GM21390 (cell line): ENCODE data around the gene UBE2K.
"Not testable (repeated sequence)": the region's sequence is repeated elsewhere in the genome, so short reads cannot be mapped to it uniquely, and the experiment has no call there.

ENCODE experiments used
- ATAC-seq: cut with Tn5 transposase; IDR thresholded peaks from one replicate; pipeline ENCODE4 v1.9.1; 2021; ENCODE audit not compliant: unreplicated experiment

Gene UBE2K

DNA sequence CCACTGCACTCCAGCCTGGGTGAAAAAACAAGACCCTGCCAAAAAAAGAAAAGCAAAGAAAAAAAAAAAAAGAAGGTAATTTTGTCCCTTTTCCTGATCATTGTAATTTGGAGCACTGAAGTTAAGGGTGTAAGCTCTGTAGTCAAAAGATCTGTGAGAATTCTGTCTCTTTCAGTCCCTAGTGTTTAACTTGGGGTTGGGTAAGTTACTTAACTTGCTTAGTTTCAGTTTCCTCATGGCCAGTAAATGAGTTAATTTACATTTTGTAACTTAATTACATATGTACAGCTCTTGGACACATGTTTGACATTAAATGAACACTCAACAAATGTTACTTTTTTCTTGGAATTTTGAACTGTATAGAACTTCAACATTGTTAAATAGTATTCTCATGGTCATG lies 10.9 kb upstream of the UBE2K start:
- no peak for ATAC-seq

DNA sequence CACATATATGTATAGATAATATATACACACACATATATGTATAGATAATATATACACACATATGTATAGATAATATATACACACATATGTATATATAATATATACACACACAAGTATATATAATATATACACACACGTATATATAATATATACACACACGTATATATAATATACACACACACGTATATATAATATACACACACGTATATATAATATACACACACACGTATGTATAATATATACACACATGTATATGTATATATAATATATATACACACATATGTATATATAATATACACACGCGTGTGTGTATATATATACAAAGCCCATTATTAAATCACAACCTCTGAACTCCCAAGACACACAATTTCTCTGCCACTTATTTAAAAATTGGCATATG lies 8.0 kb upstream of the UBE2K start:
- no peak for ATAC-seq

- ATAC-seq, result peak; percentile 32
Measured at GRCh38 chr4:39698424-39699009, 581 bp downstream of the UBE2K start.

DNA sequence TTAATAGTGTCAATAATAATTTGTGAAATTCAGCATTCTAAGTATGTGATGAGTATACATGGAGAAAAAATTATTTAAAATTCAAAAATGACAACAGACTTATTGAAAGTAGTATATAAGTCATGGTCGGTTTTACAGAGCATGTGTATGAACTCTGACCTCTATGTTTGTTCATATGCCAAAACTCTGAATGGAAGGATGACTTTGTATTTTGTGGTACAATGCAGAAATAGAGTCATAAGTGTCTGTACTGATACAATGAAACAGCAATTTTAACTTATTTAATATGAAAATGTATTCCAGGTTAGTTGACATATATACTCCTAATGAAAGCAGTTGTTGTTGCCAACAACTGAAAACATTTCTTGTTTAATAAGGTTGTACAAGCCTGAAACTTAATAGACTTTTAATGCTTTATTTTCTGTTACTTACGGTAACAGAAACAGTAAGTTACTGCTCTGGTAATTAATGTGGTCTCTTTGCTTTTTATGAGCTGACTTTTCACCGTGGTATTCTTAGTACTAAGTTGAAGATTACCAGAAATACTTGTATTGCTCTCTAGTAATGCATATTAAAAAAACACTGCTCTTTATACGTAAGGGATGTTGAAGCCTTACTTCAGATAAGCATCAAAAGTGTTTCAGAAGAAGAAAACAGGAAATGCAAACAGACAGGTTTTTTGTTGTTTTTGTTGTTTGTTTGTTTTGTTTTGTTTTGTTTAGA lies 1.9 kb downstream of the UBE2K start:
- no peak for ATAC-seq

DNA sequence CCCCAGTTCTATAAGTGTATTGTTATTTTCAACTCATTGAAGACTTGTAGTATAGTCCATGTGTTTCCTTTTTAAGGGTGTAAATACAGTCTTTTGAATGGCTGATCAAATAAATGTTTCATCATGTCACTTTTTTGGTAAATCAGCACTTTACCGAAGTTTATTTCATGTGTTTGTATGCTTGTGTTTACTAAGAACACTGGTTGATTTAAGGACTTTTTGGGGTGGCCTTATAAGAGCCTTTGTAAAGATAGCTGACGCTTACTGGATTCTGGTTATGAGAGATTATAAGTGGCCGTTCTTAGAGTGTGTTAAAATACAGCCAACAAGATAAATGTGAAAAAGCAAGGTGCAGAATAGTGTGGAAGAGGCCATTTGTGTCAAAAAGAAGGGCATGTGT lies 2.6 kb downstream of the UBE2K start:
- no peak for ATAC-seq

- no peak for ATAC-seq
Measured at GRCh38 chr4:39702716-39703115, 4.8 kb downstream of the UBE2K start.

DNA sequence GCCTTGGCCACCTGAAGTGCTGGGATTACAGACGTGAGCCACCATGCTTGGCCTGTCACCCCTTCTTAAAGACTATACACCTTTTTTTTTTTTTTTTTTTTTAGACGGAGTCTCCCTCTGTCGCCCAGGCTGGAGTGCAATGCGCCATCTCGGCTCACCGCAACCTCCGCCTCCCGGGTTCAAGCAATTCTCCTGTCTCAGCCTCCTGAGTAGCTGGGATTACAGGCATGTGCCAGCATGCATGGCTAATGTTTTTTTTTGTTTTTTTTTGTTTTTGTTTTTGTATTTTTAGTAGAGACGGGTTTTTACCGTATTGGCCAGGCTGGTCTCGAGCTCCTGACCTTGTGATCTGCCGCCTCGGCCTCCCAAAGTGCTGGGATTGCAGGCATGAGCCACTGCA lies 6.9 kb downstream of the UBE2K start:
- ATAC-seq, result not testable (repeated sequence)

DNA sequence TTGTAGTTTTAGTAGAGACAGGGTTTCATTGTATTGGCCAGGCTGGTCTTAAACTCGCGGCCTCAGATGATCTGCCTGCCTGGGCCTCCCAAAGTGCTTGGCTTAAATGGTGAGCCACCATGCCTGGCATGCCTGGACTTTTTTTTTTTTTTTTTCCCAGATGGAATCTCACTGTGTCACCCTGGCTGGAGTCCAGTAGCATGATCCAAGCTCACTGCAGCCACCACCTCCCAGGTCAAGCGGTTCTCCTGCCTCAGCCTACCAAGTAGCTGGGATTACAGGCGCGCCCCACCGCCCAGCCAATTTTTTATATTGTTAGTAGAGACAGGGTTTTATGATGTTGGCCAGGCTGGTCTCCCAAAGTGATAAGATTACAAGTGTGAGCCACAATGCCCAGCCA lies 8.4 kb downstream of the UBE2K start:
- no peak for ATAC-seq

GRCh38 chr4:39706741-39707511 lies 9.0 kb downstream of the UBE2K start:
- no peak for ATAC-seq

- peak; percentile 42 for ATAC-seq
Measured at GRCh38 chr4:39710098-39710896, 12.4 kb downstream of the UBE2K start.

DNA sequence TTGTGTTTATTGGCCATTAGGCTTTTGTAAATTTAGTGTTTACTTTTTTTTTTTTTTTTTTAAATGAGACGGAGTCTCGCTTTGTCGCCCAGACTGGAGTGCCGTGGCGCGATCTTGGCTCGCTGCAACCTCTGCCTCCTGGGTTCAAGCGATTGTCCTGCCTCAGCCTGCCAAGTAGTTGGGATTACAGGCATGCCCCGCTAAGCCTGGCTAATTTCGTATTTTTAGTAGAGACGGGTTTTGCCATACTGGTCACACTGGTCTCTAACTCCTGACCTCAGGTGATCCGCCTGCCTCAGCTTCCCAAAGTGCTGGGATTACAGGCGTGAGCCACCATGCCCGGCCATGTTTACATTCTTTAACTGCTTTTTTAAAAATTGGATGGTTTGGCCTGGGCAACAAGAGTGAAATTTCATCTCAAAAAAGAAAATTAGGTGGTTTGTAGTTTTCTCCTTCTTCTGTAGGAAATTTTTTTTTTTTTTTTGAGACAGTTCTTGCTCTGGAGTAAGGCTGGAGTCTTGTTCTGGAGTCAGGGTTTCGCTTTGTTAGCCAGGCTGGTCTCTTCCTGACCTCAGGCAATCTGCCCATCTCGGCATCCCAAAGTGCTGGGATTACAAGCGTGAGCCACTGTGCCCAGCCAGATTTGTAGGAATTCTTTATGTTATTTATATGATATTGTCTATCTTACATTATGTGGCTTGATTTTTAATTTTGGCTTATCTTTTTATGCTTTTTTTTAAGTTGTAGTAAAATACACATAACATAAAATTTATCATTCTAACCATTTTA lies 15.1 kb downstream of the UBE2K start:
- ATAC-seq, result no peak

GRCh38 chr4:39713691-39714090 lies 15.8 kb downstream of the UBE2K start:
- ATAC-seq, result peak; percentile 48

DNA sequence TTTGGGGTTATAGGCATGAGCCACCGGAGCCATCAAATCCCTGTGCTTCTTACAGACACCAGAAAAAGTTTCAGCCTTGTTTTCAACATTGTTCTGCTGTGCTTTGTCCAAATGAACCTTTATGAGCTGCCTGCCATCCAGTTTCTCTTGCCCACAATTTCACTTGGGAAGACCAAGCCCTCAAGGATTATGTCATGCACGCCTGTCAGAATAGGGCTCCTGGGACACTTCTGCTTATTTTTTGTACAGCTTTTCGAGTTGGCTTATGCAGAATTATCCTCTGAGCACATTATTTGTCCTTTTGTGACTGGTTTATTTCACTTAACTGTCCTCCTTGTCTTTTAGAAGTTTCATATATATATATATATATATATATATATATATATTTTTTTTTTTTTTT lies 16.2 kb downstream of the UBE2K start:
- no peak for ATAC-seq

DNA sequence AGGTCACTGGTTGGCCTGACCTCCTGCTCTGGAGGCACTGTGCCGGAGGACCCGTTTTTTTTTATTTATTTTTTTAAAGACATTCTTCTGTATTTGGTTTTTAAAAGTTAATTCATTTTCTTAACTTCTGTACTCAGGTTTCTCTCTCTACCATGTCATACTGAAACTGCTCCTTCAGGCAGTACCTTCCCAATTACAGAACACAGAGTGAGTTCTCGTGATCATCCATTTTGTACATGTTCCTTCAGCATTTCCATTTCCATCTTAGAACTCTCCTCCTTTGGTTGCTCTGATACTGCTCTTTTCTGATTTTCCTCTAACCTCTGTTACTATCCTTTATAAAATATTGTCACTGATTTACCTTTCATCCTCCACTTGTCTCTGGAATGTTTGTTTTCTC lies 17.9 kb downstream of the UBE2K start:
- ATAC-seq, result no peak

- no peak for ATAC-seq
Measured at GRCh38 chr4:39716356-39716755, 18.4 kb downstream of the UBE2K start.

GRCh38 chr4:39717743-39718142 lies 19.8 kb downstream of the UBE2K start:
- not testable (repeated sequence) for ATAC-seq

DNA sequence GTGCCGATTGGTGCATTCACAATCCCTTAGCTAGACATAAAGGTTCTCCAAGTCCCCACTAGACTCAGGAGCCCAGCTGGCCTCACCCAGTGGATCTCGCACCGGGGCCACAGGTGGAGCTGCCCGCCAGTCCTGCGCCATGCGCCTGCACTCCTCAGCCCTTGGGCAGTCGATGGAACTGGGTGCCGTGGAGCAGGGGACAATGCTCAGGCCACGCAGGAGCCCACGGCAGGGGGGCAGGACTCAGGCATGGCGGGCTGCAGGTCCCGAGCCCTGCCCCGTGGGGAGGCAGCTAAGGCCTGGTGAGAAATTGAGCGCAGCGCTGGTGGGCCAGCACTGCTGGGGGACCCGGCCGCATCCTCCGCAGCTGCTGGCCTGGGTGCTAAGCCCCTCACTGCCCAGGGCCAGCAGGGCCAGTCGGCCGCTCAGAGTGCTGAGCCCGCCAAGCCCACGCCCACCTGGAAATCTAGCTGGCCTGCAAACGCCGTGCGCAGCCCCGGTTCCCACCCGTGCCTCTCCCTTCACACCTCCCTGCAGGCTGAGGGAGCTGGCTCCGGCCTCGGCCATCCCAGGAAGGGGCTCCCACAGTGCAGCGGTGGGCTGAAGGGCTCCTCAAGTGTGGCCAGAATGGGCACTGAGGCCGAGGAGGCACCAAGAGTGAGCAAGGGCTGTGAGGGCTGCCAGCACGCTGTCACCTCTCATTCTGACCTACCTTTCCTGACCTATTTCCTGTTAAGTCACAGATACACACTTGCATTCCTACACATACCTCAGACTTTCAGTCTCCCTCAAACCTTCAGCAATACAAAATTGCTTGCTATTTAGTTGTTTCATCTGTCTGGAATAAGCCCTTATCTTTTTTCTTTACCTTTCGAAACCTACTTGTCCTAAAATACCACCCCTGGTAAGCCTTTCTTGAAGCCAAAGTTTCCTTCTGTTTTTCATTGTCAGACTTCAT lies 20.7 kb downstream of the UBE2K start:
- ATAC-seq, result no peak

DNA sequence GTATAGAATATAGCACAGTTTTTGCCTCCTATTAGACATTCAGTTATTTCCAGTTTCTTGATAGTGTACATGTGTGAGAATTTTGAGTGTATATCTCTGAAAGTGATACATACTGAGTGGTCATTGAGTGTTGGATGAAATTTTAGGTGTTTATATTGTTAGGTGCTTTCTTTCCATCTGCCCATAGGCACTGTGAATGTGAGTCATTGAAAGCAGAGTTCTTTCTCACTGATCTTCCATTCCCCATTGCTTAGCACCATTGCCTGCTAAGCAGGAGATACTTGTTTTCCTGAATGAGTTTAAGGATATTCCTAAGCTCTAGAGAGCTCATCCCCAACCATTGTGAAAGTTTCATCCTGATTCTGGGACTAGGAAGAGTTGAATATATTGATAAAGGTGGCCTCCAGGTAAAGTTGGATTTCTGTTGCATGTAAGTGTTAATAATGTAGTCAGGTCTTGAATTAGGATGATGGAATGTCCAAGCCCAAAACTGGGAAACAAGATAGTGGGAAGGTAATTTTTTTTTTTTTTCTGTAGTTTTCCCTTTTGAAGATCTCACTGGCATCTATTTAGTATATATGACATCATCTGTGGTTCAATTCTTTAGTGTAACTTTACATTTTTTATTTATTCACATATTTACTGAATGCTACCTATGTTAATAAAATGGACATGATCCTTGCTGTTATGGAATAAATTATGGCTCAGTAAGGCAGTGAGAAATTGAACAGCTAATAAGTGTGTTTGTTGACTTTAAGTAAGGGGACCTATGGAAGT lies 22.1 kb downstream of the UBE2K start:
- ATAC-seq, result no peak

DNA sequence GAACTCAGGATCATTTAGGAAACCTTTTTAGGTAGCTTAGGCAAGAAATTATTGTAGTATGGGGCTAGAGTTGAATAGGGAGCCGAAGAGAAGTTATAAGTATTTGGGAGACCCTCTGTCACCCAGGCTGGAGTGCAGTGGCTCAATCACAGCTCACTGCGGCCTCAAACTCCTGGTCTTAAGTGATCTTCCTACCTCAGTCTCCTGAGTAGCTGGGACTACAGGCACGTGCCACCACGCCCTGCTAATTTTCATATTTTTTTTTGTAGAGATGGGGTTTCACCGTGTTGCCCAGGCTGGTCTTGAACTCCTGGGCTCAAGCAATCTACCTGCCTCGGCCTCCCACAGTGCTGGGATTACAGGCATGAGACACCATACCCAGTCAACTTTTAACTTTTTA lies 23.3 kb downstream of the UBE2K start:
- ATAC-seq, result not testable (repeated sequence)
